ENCODE data around the gene SEMA6A. TPM values are rescaled to one million over a fixed set of nuclear protein-coding genes. Genes with fewer than 3 reads are reported as not detected.

The SEMA6A gene
- total and polyA plus RNA-seq, 4 donors = 3.7 to 11.4 (median 5.6) TPM

DNA sequence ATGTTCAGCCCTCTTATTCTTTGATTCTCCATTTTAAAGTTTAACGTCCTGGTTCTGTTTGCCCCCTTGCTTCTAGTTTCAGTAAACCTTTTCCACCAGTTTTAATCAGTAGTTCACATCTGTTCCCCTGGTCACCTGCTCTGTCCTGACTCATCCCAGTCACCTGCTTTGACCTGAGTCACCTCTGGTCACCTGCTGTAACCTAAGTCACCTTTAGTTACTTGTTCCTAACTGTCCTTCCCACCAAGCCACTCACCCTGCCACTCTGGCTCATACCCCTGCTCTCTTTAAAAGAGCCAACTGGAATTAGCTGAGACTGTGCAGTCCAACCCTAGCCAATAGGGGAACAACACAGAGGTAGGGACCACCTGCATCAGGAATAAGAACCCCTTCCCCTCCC, 43.0 kb downstream of the SEMA6A start:
- Histone ChIP-seq H3K4me1 (ENCODE audit: control insufficient read depth in 4 of 4, insufficient read depth in 4 of 4, low read length in 3 of 4) (peaks cover 2 to 20% (median 7%) of the 10 kb centered on the region in 4 donors), H3K36me3 (ENCODE audit: control insufficient read depth in 4 of 4, insufficient read depth in 3 of 4, low read depth in 1 of 4, low read length in 3 of 4) (no peaks in the 10 kb centered on the region), H3K27me3 (ENCODE audit: control insufficient read depth in 4 of 4, insufficient read depth in 4 of 4, low read length in 3 of 4) (no peaks in the 10 kb centered on the region), H3K9ac (ENCODE audit: low read depth in 1 of 2, low read length in 2 of 2) (no peak overlapping the region), H3K4me3 (ENCODE audit: low read depth in 1 of 3, low read length in 3 of 3) (no peak overlapping the region), H3K27ac (ENCODE audit: low read depth in 1 of 2, low read length in 2 of 2) (no peak overlapping the region), H3K9me3 (ENCODE audit: control insufficient read depth in 4 of 4, low read length in 3 of 4) (no peaks in the 10 kb centered on the region)
- WGBS = 79% methylated on average over 1 of the region's 1 CpG
- TF ChIP-seq, protein P1, sequence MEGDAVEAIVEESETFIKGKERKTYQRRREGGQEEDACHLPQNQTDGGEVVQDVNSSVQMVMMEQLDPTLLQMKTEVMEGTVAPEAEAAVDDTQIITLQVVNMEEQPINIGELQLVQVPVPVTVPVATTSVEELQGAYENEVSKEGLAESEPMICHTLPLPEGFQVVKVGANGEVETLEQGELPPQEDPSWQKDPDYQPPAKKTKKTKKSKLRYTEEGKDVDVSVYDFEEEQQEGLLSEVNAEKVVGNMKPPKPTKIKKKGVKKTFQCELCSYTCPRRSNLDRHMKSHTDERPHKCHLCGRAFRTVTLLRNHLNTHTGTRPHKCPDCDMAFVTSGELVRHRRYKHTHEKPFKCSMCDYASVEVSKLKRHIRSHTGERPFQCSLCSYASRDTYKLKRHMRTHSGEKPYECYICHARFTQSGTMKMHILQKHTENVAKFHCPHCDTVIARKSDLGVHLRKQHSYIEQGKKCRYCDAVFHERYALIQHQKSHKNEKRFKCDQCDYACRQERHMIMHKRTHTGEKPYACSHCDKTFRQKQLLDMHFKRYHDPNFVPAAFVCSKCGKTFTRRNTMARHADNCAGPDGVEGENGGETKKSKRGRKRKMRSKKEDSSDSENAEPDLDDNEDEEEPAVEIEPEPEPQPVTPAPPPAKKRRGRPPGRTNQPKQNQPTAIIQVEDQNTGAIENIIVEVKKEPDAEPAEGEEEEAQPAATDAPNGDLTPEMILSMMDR (IDR thresholded peaks at IDR 0.05; ENCODE audit: low read depth, low read length, missing input control) = no peak
- TF ChIP-seq, protein P2, sequence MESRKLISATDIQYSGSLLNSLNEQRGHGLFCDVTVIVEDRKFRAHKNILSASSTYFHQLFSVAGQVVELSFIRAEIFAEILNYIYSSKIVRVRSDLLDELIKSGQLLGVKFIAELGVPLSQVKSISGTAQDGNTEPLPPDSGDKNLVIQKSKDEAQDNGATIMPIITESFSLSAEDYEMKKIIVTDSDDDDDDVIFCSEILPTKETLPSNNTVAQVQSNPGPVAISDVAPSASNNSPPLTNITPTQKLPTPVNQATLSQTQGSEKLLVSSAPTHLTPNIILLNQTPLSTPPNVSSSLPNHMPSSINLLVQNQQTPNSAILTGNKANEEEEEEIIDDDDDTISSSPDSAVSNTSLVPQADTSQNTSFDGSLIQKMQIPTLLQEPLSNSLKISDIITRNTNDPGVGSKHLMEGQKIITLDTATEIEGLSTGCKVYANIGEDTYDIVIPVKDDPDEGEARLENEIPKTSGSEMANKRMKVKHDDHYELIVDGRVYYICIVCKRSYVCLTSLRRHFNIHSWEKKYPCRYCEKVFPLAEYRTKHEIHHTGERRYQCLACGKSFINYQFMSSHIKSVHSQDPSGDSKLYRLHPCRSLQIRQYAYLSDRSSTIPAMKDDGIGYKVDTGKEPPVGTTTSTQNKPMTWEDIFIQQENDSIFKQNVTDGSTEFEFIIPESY (IDR thresholded peaks at IDR 0.05) = no peak
- TF ChIP-seq YY1 (IDR thresholded peaks at IDR 0.05) = no peak
- no peak for TF ChIP-seq FOXA2 (IDR thresholded peaks at IDR 0.05)
- TF ChIP-seq JUND (IDR thresholded peaks at IDR 0.05) = no peak
- TF ChIP-seq RXRA (IDR thresholded peaks at IDR 0.05) = no peak
- no peak for TF ChIP-seq SP1 (IDR thresholded peaks at IDR 0.05)
- TF ChIP-seq, protein P3, sequence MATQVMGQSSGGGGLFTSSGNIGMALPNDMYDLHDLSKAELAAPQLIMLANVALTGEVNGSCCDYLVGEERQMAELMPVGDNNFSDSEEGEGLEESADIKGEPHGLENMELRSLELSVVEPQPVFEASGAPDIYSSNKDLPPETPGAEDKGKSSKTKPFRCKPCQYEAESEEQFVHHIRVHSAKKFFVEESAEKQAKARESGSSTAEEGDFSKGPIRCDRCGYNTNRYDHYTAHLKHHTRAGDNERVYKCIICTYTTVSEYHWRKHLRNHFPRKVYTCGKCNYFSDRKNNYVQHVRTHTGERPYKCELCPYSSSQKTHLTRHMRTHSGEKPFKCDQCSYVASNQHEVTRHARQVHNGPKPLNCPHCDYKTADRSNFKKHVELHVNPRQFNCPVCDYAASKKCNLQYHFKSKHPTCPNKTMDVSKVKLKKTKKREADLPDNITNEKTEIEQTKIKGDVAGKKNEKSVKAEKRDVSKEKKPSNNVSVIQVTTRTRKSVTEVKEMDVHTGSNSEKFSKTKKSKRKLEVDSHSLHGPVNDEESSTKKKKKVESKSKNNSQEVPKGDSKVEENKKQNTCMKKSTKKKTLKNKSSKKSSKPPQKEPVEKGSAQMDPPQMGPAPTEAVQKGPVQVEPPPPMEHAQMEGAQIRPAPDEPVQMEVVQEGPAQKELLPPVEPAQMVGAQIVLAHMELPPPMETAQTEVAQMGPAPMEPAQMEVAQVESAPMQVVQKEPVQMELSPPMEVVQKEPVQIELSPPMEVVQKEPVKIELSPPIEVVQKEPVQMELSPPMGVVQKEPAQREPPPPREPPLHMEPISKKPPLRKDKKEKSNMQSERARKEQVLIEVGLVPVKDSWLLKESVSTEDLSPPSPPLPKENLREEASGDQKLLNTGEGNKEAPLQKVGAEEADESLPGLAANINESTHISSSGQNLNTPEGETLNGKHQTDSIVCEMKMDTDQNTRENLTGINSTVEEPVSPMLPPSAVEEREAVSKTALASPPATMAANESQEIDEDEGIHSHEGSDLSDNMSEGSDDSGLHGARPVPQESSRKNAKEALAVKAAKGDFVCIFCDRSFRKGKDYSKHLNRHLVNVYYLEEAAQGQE (IDR thresholded peaks at IDR 0.05) = no peak
- no peak for TF ChIP-seq TAF1 (conservative IDR thresholded peaks at IDR 0.05)
- no peak for TF ChIP-seq GABPA (IDR thresholded peaks at IDR 0.05 in 1 of 2, conservative IDR thresholded peaks at IDR 0.05 in 1 of 2)
- TF ChIP-seq HNF4A (conservative IDR thresholded peaks at IDR 0.05) = no peak
- no peak for TF ChIP-seq EGR1 (IDR thresholded peaks at IDR 0.05; ENCODE audit: low read depth in 2 of 2)
- no peak for TF ChIP-seq HNF4G (IDR thresholded peaks at IDR 0.05)
- TF ChIP-seq, protein P4, sequence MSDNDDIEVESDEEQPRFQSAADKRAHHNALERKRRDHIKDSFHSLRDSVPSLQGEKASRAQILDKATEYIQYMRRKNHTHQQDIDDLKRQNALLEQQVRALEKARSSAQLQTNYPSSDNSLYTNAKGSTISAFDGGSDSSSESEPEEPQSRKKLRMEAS (IDR thresholded peaks at IDR 0.05) = no peak
- TF ChIP-seq NR2F2 (IDR thresholded peaks at IDR 0.05) = no peak
- no peak for DNase-seq (ENCODE audit: low spot score)

DNA sequence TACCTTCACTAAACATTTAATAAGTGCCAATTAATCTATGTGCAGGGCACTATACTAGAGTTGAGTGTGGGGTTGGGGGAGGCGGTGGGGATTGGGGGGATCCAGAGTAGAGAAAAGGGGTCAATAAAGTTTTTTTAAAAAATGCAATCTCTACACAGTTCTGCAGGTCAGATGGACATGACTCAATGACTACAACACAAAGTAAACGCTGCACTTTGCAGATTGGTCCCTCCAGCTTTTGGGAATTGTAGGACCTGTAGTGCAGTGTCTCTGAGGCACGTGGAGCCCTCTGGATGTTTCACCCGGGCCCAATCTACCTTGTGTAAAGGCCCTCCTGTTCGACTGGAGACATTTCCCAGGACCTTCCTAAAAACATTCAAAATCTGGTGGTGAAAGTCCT, 43.5 kb downstream of the SEMA6A start:
- no peak for DNase-seq (ENCODE audit: low spot score)
- WGBS = 83% methylated on average over 5 of the region's 5 CpGs
- Histone ChIP-seq H3K9ac (ENCODE audit: low read depth in 1 of 2, low read length in 2 of 2) (no peak overlapping the region), H3K9me3 (ENCODE audit: control insufficient read depth in 4 of 4, low read length in 3 of 4) (no peaks in the 10 kb centered on the region), H3K4me1 (ENCODE audit: control insufficient read depth in 4 of 4, insufficient read depth in 4 of 4, low read length in 3 of 4) (peaks cover 2 to 23% (median 7%) of the 10 kb centered on the region in 4 donors), H3K4me3 (ENCODE audit: low read depth in 1 of 3, low read length in 3 of 3) (no peak overlapping the region), H3K36me3 (ENCODE audit: control insufficient read depth in 4 of 4, insufficient read depth in 3 of 4, low read depth in 1 of 4, low read length in 3 of 4) (no peaks in the 10 kb centered on the region), H3K27ac (ENCODE audit: low read depth in 1 of 2, low read length in 2 of 2) (no peak overlapping the region), H3K27me3 (ENCODE audit: control insufficient read depth in 4 of 4, insufficient read depth in 4 of 4, low read length in 3 of 4) (no peaks in the 10 kb centered on the region)
- TF ChIP-seq FOXA2 (IDR thresholded peaks at IDR 0.05) (no peak), RXRA (IDR thresholded peaks at IDR 0.05) (no peak), EGR1 (IDR thresholded peaks at IDR 0.05; ENCODE audit: low read depth in 2 of 2) (no peak), TAF1 (conservative IDR thresholded peaks at IDR 0.05) (no peak), NR2F2 (IDR thresholded peaks at IDR 0.05) (no peak), YY1 (IDR thresholded peaks at IDR 0.05) (no peak), GABPA (IDR thresholded peaks at IDR 0.05 in 1 of 2, conservative IDR thresholded peaks at IDR 0.05 in 1 of 2) (no peak), HNF4G (IDR thresholded peaks at IDR 0.05) (no peak), HNF4A (conservative IDR thresholded peaks at IDR 0.05) (no peak)
- TF ChIP-seq, protein P4 (IDR thresholded peaks at IDR 0.05) = no peak
- TF ChIP-seq, protein P5, sequence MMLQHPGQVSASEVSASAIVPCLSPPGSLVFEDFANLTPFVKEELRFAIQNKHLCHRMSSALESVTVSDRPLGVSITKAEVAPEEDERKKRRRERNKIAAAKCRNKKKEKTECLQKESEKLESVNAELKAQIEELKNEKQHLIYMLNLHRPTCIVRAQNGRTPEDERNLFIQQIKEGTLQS (IDR thresholded peaks at IDR 0.05) = no peak
- TF ChIP-seq, protein P1 (IDR thresholded peaks at IDR 0.05; ENCODE audit: low read depth, low read length, missing input control) = no peak
- TF ChIP-seq, protein P3 (IDR thresholded peaks at IDR 0.05) = no peak

Measured in liver (tissue), 9 donors.